Heart right ventricle (tissue), 16 donors: Measurements from ENCODE around the gene GPR149. TPM values are rescaled to one million over a fixed set of nuclear protein-coding genes. Genes with fewer than 3 reads are reported as not detected.

Source experiments
- ATAC-seq, 8 donors: fragments of 200-7000 bp; cut with Tn5 transposase; one replicate each; pipeline ENCODE4 v1.9.1; 2020; ENCODE audit warnings: mild to moderate bottlenecking in 8 of 8, moderate library complexity in 8 of 8, moderate number of reproducible peaks in 1 of 8
- DNase-seq, 2 donors: peaks; one replicate each; pipeline ENCODE4 v3.0.0-alpha.2; 2020
- H3K27ac ChIP-seq, 10 donors: fragments of 200-600 bp; sonication (generic) in 2 of 10; one replicate each; pipeline versions ENCODE4 v1.5.0 to v1.8.0; 2020 to 2022; ENCODE audit warnings: mild to moderate bottlenecking in 3 of 10
- H3K27me3 ChIP-seq, 7 donors: fragments of 200-600 bp; one replicate each; pipeline ENCODE4 v1.8.0; 2021 to 2022; ENCODE audit warnings: mild to moderate bottlenecking in 2 of 7
- H3K36me3 ChIP-seq, 9 donors: fragments of 200-600 bp; sonication (generic) in 1 of 9; one replicate each; pipeline versions ENCODE4 v1.5.0 to v1.8.0; 2020 to 2022; ENCODE audit warnings: mild to moderate bottlenecking in 2 of 9
- H3K4me1 ChIP-seq, 9 donors: fragments of 200-600 bp; sonication (generic) in 1 of 9; one replicate each; pipeline versions ENCODE4 v1.5.0 to v1.8.0; 2020 to 2022; ENCODE audit warnings: mild to moderate bottlenecking in 4 of 9
- H3K4me3 ChIP-seq, 10 donors: fragments of 200-600 bp; sonication (generic) in 2 of 10; one replicate each; pipeline versions ENCODE4 v1.5.0 to v1.8.0; 2020 to 2022; ENCODE audit warnings: mild to moderate bottlenecking in 7 of 10, moderate library complexity in 2 of 10
- H3K9me3 ChIP-seq, 11 donors: fragments of 200-600 bp in 10 of 11; sonication (generic) in 2 of 11; one replicate each; pipeline versions ENCODE4 v1.5.0 to v1.8.0; 2013 to 2022; ENCODE audit warnings: mild to moderate bottlenecking in 2 of 11, control low read depth in 1 of 11, moderate library complexity in 1 of 11
- WGBS, 2 donors: extraction: QIAGEN DNeasy Blood & Tissue Kit; methylation state at CpG; one replicate each; pipeline ENCODE4 v1.1.7; 2013; ENCODE audit warnings: inconsistent platforms in 1 of 2; 5-methylcytosine and 5-hydroxymethylcytosine counted together
- intact Hi-C, 10 donors: fragments of 100-400 bp; cut with DNase I; formaldehyde crosslinking; loops; one replicate each; pipeline versions ENCODE4 v1.11.1 to v1.14.2; 2022
- long read RNA-seq, 3 donors: library from polyadenylated mRNA; unstranded; transcript quantifications; one replicate each; pipeline ENCODE4 v2.0.0, GENCODE V29; 2020 to 2021
- polyA plus RNA-seq, 2 donors: library from polyadenylated mRNA; stranded (reverse); fragments of 200-250 nt; gene quantifications; one replicate each; pipeline ENCODE4 v1.2.3, GENCODE V29; 2013
- total RNA-seq, 10 donors: library from RNA; stranded (reverse); fragmentation: NEBNext Ultra II Directional in 3 of 10; extraction: Animal tissue kit (Norgen Biotek cat#: 25700) in 3 of 10; gene quantifications; one replicate each; pipeline versions ENCODE4 v1.2.1 to v1.2.4, GENCODE V29; 2021 to 2023
- TF ChIP-seq, protein P1 (sequence below), 9 donors: fragments of 200-600 bp; sonication (generic) in 2 of 9; IDR thresholded peaks; one replicate each; pipeline versions ENCODE4 v1.5.0 to v1.8.0; 2021 to 2022; ENCODE audit warnings: antibody characterized with exemption in 9 of 9, mild to moderate bottlenecking in 5 of 9, moderate library complexity in 1 of 9
- donor health status: Arrhythmogenic right ventricular cardiomyopathy.
- donor health status: ischemic (EF 13 %, LVEDD 7.1; RV severe dilation, severe dysfunction).
- donor health status: healthy with polysubstance abuse.
- donor health status: DM: no; HTN: yes; CAD: no.
- donor health status: DM: no; HTN: no; CAD: no.
- donor health status: ischemic (EF 25% LVEDD 6.9; RV normal size, moderate dysfunction).
- donor health status: ischemic (EF 25% LVEDD 5.7; RV mildly dilated, moderate dysfunction).
- donor health status: healthy.
- donor health status: DM: yes; HTN: yes; CAD: no.
- donor health status: Ischemic cardiomyopathy.
- donor health status: ischemic (EF 35%, LVEDD 5.7; RV mildly dilated, moderate dysfunction).
- donor health status: nonischemic (EF 11% LVEDD 7.7; RV severe dilation, severe dysfunction).
- donor health status: DM: yes; HTN: yes; CAD: no.
- donor health status: PGD.
- donor health status: ischemic (EF 29% LVEDD 5.4; RV normal size, mild dysfunction).
- donor health status: nonischemic (EF 23%, LVEDD 6.1; RV moderate dilation, normal function).

GPR149 gene, protein sequence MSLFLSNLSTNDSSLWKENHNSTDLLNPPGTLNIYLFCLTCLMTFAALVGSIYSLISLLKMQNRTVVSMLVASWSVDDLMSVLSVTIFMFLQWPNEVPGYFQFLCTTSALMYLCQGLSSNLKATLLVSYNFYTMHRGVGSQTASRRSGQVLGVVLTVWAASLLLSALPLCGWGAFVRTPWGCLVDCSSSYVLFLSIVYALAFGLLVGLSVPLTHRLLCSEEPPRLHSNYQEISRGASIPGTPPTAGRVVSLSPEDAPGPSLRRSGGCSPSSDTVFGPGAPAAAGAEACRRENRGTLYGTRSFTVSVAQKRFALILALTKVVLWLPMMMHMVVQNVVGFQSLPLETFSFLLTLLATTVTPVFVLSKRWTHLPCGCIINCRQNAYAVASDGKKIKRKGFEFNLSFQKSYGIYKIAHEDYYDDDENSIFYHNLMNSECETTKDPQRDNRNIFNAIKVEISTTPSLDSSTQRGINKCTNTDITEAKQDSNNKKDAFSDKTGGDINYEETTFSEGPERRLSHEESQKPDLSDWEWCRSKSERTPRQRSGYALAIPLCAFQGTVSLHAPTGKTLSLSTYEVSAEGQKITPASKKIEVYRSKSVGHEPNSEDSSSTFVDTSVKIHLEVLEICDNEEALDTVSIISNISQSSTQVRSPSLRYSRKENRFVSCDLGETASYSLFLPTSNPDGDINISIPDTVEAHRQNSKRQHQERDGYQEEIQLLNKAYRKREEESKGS
- not detected for total RNA-seq
- not detected for polyA plus RNA-seq
- long read RNA-seq, donor 1: 0 reads
- long read RNA-seq, donor 2: 0 reads
- long read RNA-seq, donor 3: 0 reads

DNA sequence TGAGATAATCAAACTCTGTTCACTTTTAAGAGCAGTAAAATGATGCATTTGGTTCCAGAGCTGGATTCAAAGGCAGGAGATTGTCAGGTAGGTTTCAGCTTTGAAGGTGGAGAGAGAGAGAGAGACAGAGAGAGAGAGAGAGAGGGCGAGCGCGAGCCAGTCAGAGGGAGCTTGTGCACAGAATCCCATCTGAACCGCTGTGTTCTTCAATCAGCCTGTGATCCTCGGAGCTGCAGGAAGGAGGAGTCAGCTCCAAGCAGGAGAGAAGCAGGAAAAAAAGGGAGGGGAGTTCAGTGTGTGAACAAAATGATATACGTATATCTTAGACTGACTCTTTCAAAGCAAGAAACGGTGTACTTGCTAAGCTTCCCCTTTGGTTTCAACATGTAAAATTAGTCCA lies at the start of gene GPR149:
Gene GPR149, minus strand, starts transcription at position 177 of the 400 bp plus-strand sequence. CDS start 575 bp downstream, outside the sequence.
- TF ChIP-seq, protein P1, sequence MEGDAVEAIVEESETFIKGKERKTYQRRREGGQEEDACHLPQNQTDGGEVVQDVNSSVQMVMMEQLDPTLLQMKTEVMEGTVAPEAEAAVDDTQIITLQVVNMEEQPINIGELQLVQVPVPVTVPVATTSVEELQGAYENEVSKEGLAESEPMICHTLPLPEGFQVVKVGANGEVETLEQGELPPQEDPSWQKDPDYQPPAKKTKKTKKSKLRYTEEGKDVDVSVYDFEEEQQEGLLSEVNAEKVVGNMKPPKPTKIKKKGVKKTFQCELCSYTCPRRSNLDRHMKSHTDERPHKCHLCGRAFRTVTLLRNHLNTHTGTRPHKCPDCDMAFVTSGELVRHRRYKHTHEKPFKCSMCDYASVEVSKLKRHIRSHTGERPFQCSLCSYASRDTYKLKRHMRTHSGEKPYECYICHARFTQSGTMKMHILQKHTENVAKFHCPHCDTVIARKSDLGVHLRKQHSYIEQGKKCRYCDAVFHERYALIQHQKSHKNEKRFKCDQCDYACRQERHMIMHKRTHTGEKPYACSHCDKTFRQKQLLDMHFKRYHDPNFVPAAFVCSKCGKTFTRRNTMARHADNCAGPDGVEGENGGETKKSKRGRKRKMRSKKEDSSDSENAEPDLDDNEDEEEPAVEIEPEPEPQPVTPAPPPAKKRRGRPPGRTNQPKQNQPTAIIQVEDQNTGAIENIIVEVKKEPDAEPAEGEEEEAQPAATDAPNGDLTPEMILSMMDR (IDR thresholded peaks at IDR 0.05): no peak
- peaks cover 0 to 54% (median 32%) of the 10 kb centered on the region in 7 donors for H3K27me3 ChIP-seq

DNA sequence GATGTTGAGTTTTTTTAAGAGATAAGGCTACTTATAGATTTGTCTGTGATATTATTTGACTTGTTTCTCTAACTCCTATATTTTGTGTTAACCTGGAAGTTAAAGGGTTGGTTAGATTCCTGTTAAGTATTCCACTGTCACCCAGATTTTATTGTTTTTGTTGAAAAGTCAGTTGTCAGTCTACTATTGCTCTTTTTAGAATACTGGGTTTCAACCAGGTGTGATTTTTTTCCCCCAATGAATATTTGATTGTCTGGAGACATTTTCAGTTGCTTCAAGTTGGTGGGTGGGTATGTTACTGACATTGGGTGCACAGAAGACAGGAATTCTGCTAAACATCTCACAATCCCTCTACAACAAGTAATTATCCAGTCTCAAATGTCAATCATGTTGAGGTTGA lies 43.8 kb upstream of the GPR149 start:
- intact Hi-C loops: no loop called here
- no peak for ATAC-seq
- no peak for DNase-seq
- TF ChIP-seq, protein P1 (IDR thresholded peaks at IDR 0.05): no peak
- no peak overlapping the region for H3K27ac ChIP-seq
- no peaks in the 10 kb centered on the region for H3K36me3 ChIP-seq
- H3K4me1 ChIP-seq: no peaks in the 10 kb centered on the region
- no peak overlapping the region for H3K4me3 ChIP-seq
- H3K27me3 ChIP-seq: no peaks in the 10 kb centered on the region
- H3K9me3 ChIP-seq: peaks cover 0 to 16% (median 5%) of the 10 kb centered on the region in 11 donors

More for the DNA sequence above, at the start of gene GPR149:
- H3K36me3 ChIP-seq: no peaks in the 10 kb centered on the region
- ATAC-seq: no peak
- 12% methylated on average over 7 of the region's 7 CpGs for WGBS, 2 donors
- no peaks in the 10 kb centered on the region for H3K9me3 ChIP-seq
- H3K4me1 ChIP-seq: peaks cover 0 to 11% (median 0%) of the 10 kb centered on the region in 9 donors
- no peak within 1 kb of the TSS for H3K27ac ChIP-seq
- intact Hi-C loops: no loop called here
- peak within 1 kb of the TSS in 2 of 10 donors; percentile 3 to 6 for H3K4me3 ChIP-seq
- DNase-seq: no peak

DNA sequence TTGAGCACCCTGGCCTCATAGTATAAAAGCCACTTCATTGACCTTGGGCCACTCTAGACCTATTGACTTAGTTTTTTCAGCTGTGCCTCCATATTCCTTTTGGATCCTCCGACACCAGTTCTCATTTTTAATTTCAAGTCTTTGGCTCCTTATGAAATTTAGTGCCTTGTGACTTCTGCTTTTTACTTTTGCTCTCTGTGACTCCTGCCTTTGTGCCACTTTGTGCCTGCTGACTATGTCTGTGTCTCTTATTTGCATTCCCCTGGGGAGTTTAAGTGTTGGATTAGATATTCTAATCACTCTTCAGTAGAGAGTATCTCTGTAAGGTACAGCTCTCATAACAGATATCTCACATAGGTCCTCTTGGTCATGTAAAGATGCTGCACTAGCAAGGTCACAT lies 39.6 kb upstream of the GPR149 start:
- WGBS, 2 donors: 89 to 92% methylated on average over 1 of the region's 1 CpG
- intact Hi-C loops: no loop called here
- ATAC-seq: no peak

More for the DNA sequence above, 39.6 kb upstream of the GPR149 start:
- H3K4me1 ChIP-seq: no peaks in the 10 kb centered on the region
- no peaks in the 10 kb centered on the region for H3K27me3 ChIP-seq
- H3K36me3 ChIP-seq: no peaks in the 10 kb centered on the region
- no peak overlapping the region for H3K27ac ChIP-seq
- TF ChIP-seq, protein P1 (IDR thresholded peaks at IDR 0.05): no peak
- DNase-seq: no peak
- no peak overlapping the region for H3K4me3 ChIP-seq
- H3K9me3 ChIP-seq: peaks cover 0 to 13% (median 5%) of the 10 kb centered on the region in 11 donors
